Superior temporal gyrus (tissue), 1 donor: ENCODE results near the gene MZT2B.
"Not testable (repeated sequence)": the region's sequence is repeated elsewhere in the genome, so short reads cannot be mapped to it uniquely, and the experiment has no call there.

Experiments used
- DNase-seq: peaks from one replicate; pipeline ENCODE4 v3.0.0-alpha.2; 2016; ENCODE audit errors: extremely low spot score

Gene MZT2B

GRCh38 chr2:130152816-130153595 is 29.1 kb upstream of the MZT2B start:
- DNase-seq = no peak

GRCh38 chr2:130153721-130154422 is 28.2 kb upstream of the MZT2B start:
- DNase-seq = not testable (repeated sequence)

- DNase-seq = not testable (repeated sequence)
Measured at GRCh38 chr2:130154423-130154770, 27.7 kb upstream of the MZT2B start.

- no peak for DNase-seq
Measured at GRCh38 chr2:130154773-130155765, 27.0 kb upstream of the MZT2B start.

GRCh38 chr2:130155956-130156623 is 26.0 kb upstream of the MZT2B start:
- DNase-seq = peak; percentile 42

GRCh38 chr2:130156624-130157004 is 25.4 kb upstream of the MZT2B start:
- no peak for DNase-seq

- DNase-seq = not testable (repeated sequence)
Measured at GRCh38 chr2:130157354-130157753, 24.7 kb upstream of the MZT2B start.

- not testable (repeated sequence) for DNase-seq
Measured at GRCh38 chr2:130157825-130158514, 24.1 kb upstream of the MZT2B start.

- DNase-seq = no peak
Measured at GRCh38 chr2:130158631-130159030, 23.4 kb upstream of the MZT2B start.

GRCh38 chr2:130159376-130159775 is 22.7 kb upstream of the MZT2B start:
- DNase-seq = not testable (repeated sequence)

GRCh38 chr2:130160131-130160530 is 21.9 kb upstream of the MZT2B start:
- DNase-seq = no peak

- not testable (repeated sequence) for DNase-seq
Measured at GRCh38 chr2:130160838-130161705, 21.0 kb upstream of the MZT2B start.

- DNase-seq = not testable (repeated sequence)
Measured at GRCh38 chr2:130162486-130162885, 19.6 kb upstream of the MZT2B start.

GRCh38 chr2:130162968-130163367 is 19.1 kb upstream of the MZT2B start:
- no peak for DNase-seq

GRCh38 chr2:130165293-130166016 is 16.6 kb upstream of the MZT2B start:
- no peak for DNase-seq

- not testable (repeated sequence) for DNase-seq
Measured at GRCh38 chr2:130166611-130167010, 15.5 kb upstream of the MZT2B start.

GRCh38 chr2:130169163-130169562 is 12.9 kb upstream of the MZT2B start:
- not testable (repeated sequence) for DNase-seq

GRCh38 chr2:130169896-130170295 is 12.2 kb upstream of the MZT2B start:
- no peak for DNase-seq

GRCh38 chr2:130174866-130175265 is 7.2 kb upstream of the MZT2B start:
- DNase-seq = not testable (repeated sequence)
